H9 (cell line): ENCODE results near the gene MTA2. TPM values are rescaled to one million over a fixed set of nuclear protein-coding genes. Genes with fewer than 3 reads are reported as not detected.
A peak's percentile ranks its signal among the peaks of the same experiment; 100 is the strongest.

Experiments used
- DNase-seq: peaks from one replicate; pipeline ENCODE4 v3.0.0-alpha.2; 2017
- H2AFZ ChIP-seq: one replicate; pipeline ENCODE4 v1.6.1; 2013; ENCODE audit warnings: mild to moderate bottlenecking, low read length, control low read depth, moderate library complexity
- H2AK5ac ChIP-seq: 2 replicates; pipeline ENCODE4 v1.6.1; 2013; ENCODE audit warnings: low read length, control low read depth, mixed read lengths; ENCODE audit not compliant: insufficient read length
- H2BK120ac ChIP-seq: one replicate; pipeline ENCODE4 v1.6.1; 2013; ENCODE audit warnings: low read depth, mild to moderate bottlenecking, low read length, control low read depth, inconsistent platforms; ENCODE audit not compliant: poor library complexity, severe bottlenecking
- H2BK12ac ChIP-seq: 2 replicates; pipeline ENCODE4 v1.6.1; 2013; ENCODE audit warnings: low read length, control low read depth, mixed read lengths, low read depth; ENCODE audit not compliant: insufficient read length
- H2BK15ac ChIP-seq: 2 replicates; pipeline ENCODE4 v1.6.1; 2013; ENCODE audit warnings: low read depth, low read length, control low read depth
- H2BK20ac ChIP-seq: one replicate; pipeline ENCODE4 v1.6.1; 2013; ENCODE audit warnings: low read depth, mild to moderate bottlenecking, low read length, control low read depth, inconsistent platforms; ENCODE audit not compliant: poor library complexity, severe bottlenecking
- H2BK5ac ChIP-seq: 2 replicates; pipeline ENCODE4 v1.6.1; 2013; ENCODE audit warnings: low read length, control low read depth, mixed read lengths; ENCODE audit not compliant: insufficient read length
- H3K14ac ChIP-seq: 2 replicates; pipeline ENCODE4 v1.6.1; 2013; ENCODE audit warnings: low read length, control low read depth; ENCODE audit not compliant: insufficient read depth
- H3K18ac ChIP-seq: 2 replicates; pipeline ENCODE4 v1.6.1; 2013; ENCODE audit warnings: low read depth, mild to moderate bottlenecking, mixed read lengths, low read length, control low read depth; ENCODE audit not compliant: insufficient read length
- H3K23ac ChIP-seq: 2 replicates; pipeline ENCODE4 v1.6.1; 2013; ENCODE audit warnings: low read length, control low read depth, mixed read lengths, low read depth; ENCODE audit not compliant: insufficient read length
- H3K23me2 ChIP-seq: 2 replicates; pipeline ENCODE4 v1.6.1; 2013; ENCODE audit warnings: low read depth, mild to moderate bottlenecking, mixed read lengths, low read length, control low read depth; ENCODE audit not compliant: insufficient read length, poor library complexity, severe bottlenecking
- H3K27ac ChIP-seq: 2 replicates; pipeline ENCODE4 v1.5.1; 2013; ENCODE audit warnings: low read length, control low read depth, mixed read lengths, low read depth; ENCODE audit not compliant: insufficient read length
- H3K27me3 ChIP-seq: 2 replicates; pipeline ENCODE4 v1.6.1; 2013; ENCODE audit warnings: low read length, control low read depth, inconsistent platforms; ENCODE audit not compliant: insufficient read depth
- H3K4ac ChIP-seq: 2 replicates; pipeline ENCODE4 v1.6.1; 2013; ENCODE audit warnings: low read depth, mild to moderate bottlenecking, control low read depth, inconsistent platforms, low read length, moderate library complexity
- H3K4me1 ChIP-seq: 2 replicates; pipeline ENCODE4 v1.6.1; 2013; ENCODE audit warnings: low read length, control low read depth, inconsistent platforms; ENCODE audit not compliant: insufficient read depth
- H3K4me2 ChIP-seq: 2 replicates; pipeline ENCODE4 v1.6.1; 2013; ENCODE audit warnings: low read length, control low read depth, mixed read lengths; ENCODE audit not compliant: insufficient read length, insufficient read depth
- H3K56ac ChIP-seq: 2 replicates; pipeline ENCODE4 v1.6.1; 2013; ENCODE audit warnings: low read depth, mild to moderate bottlenecking, mixed read lengths, low read length, control low read depth; ENCODE audit not compliant: insufficient read length
- H3K79me1 ChIP-seq: 2 replicates; pipeline ENCODE4 v1.6.1; 2013; ENCODE audit warnings: low read depth, mild to moderate bottlenecking, moderate library complexity, low read length, control low read depth, inconsistent platforms; ENCODE audit not compliant: insufficient read depth, poor library complexity, severe bottlenecking
- H3K79me2 ChIP-seq: 2 replicates; pipeline ENCODE4 v1.6.1; 2013; ENCODE audit warnings: low read length, control low read depth, inconsistent platforms; ENCODE audit not compliant: insufficient read depth
- H3K9ac ChIP-seq: 2 replicates; pipeline ENCODE4 v1.6.1; 2013; ENCODE audit warnings: low read length, control low read depth, mixed read lengths; ENCODE audit not compliant: insufficient read length; ENCODE audit errors: extremely low read depth
- H3K9me3 ChIP-seq: one replicate; pipeline ENCODE4 v1.6.1; 2013; ENCODE audit warnings: low read depth, low read length, inconsistent platforms; ENCODE audit not compliant: control insufficient read depth
- H3T11ph ChIP-seq: one replicate; pipeline ENCODE4 v1.6.1; 2013; ENCODE audit warnings: mild to moderate bottlenecking, low read length, control low read depth, inconsistent platforms
- H4K20me1 ChIP-seq: one replicate; pipeline ENCODE4 v1.6.1; 2013; ENCODE audit not compliant: control insufficient read depth, insufficient read length, insufficient read depth
- H4K5ac ChIP-seq: 2 replicates; pipeline ENCODE4 v1.6.1; 2013; ENCODE audit warnings: low read depth, mild to moderate bottlenecking, mixed read lengths, low read length, control low read depth; ENCODE audit not compliant: insufficient read length
- H4K8ac ChIP-seq: replicated peaks from 2 replicates; pipeline ENCODE4 v1.6.1; 2013; ENCODE audit warnings: low read length, control low read depth, mixed read lengths, low read depth; ENCODE audit not compliant: insufficient read length
- H4K91ac ChIP-seq: 2 replicates; pipeline ENCODE4 v1.6.1; 2013; ENCODE audit warnings: low read depth, mild to moderate bottlenecking, moderate library complexity, mixed read lengths, low read length, control low read depth; ENCODE audit not compliant: insufficient read length
- H3K27ac Mint-ChIP-seq, 3 experiments: 2 replicates in 2 of 3; 3 replicates in 1 of 3; pipeline ENCODE4 v1.8.0; 2020 to 2021; ENCODE audit warnings: mixed read lengths in 3 of 3, mild to moderate bottlenecking in 1 of 3, moderate library complexity in 1 of 3
- H3K27me3 Mint-ChIP-seq: 2 replicates; pipeline ENCODE4 v1.8.0; 2021; ENCODE audit warnings: low read depth, mild to moderate bottlenecking, moderate library complexity, mixed read lengths
- H3K36me3 Mint-ChIP-seq, 3 experiments: 2 replicates in 2 of 3; 3 replicates in 1 of 3; pipeline ENCODE4 v1.8.0; 2020 to 2021; ENCODE audit warnings: low read depth in 3 of 3, mixed read lengths in 3 of 3; ENCODE audit not compliant: insufficient read depth in 1 of 3
- H3K4me1 Mint-ChIP-seq, 2 experiments: 2 replicates each; pipeline ENCODE4 v1.8.0; 2020; ENCODE audit warnings: mixed read lengths in 2 of 2
- H3K4me3 Mint-ChIP-seq, 2 experiments: 2 replicates in 1 of 2; 3 replicates in 1 of 2; pipeline ENCODE4 v1.8.0; 2020 to 2021; ENCODE audit warnings: mild to moderate bottlenecking in 2 of 2, mixed read lengths in 2 of 2, moderate library complexity in 1 of 2
- H3K9me3 Mint-ChIP-seq, 2 experiments: 2 replicates in 1 of 2; 3 replicates in 1 of 2; pipeline ENCODE4 v1.8.0; 2020; ENCODE audit warnings: mild to moderate bottlenecking in 2 of 2, mixed read lengths in 2 of 2, moderate library complexity in 1 of 2
- WGBS: extraction: QIAGEN DNeasy Blood & Tissue Kit; methylation state at CpG from one replicate; pipeline ENCODE4 v1.1.7; 2013; ENCODE audit warnings: missing lambda C conversion rate, low lambda C conversion rate, mixed read lengths; ENCODE audit not compliant: insufficient read length; ENCODE audit errors: extremely low coverage; 5-methylcytosine and 5-hydroxymethylcytosine counted together
- total RNA-seq: library from RNA; stranded (reverse); gene quantifications from 2 replicates; pipeline ENCODE4 v1.2.1, GENCODE V29; 2021
- TF ChIP-seq, protein P1 (sequence below): fragments of 200-600 bp; sonication (generic); conservative IDR thresholded peaks from 3 replicates; pipeline ENCODE4 v1.8.0; 2021; ENCODE audit warnings: antibody characterized with exemption, mild to moderate bottlenecking

Gene MTA2
- total RNA-seq, 1 experiment from 2014 or later: 143 TPM

GRCh38 chr11:62610403-62610802 lies 8.7 kb upstream of the MTA2 start:
- H3K4me1 Mint-ChIP-seq: peaks cover 27 to 51% of the 10 kb centered on the region in 2 experiments
- H3K79me1 ChIP-seq: no peaks in the 10 kb centered on the region
- H4K91ac ChIP-seq: no peak overlapping the region
- no peak overlapping the region for H3K56ac ChIP-seq
- H3K27ac ChIP-seq: no peak overlapping the region
- H3K36me3 Mint-ChIP-seq: peaks cover 0 to 14% (median 0%) of the 10 kb centered on the region in 3 experiments; a peak in 4 of 7 replicates
- H4K20me1 ChIP-seq: peaks cover 1% of the 10 kb centered on the region
- peak overlapping the region in 1 of 3 experiments; percentile 65; a peak in 1 of 7 replicates for H3K27ac Mint-ChIP-seq
- no peak overlapping the region for H3T11ph ChIP-seq
- H4K5ac ChIP-seq: no peak overlapping the region
- H3K79me2 ChIP-seq: no peaks in the 10 kb centered on the region
- H3K27me3 ChIP-seq: no peaks in the 10 kb centered on the region
- H3K23me2 ChIP-seq: peaks cover 13% of the 10 kb centered on the region
- no peak overlapping the region for H2BK12ac ChIP-seq
- no peak overlapping the region for H3K23ac ChIP-seq
- H2BK120ac ChIP-seq: no peak overlapping the region
- DNase-seq: no peak
- H2BK20ac ChIP-seq: no peak overlapping the region
- H3K27me3 Mint-ChIP-seq: peaks cover 4% of the 10 kb centered on the region
- H3K4me1 ChIP-seq: no peaks in the 10 kb centered on the region
- no peak overlapping the region for H2AFZ ChIP-seq
- H3K9ac ChIP-seq: no peak overlapping the region
- H2AK5ac ChIP-seq: no peak overlapping the region
- peak overlapping the region; percentile 14 to 63; a peak in 3 of 5 replicates for H3K4me3 Mint-ChIP-seq
- H3K4ac ChIP-seq: no peak overlapping the region
- H2BK5ac ChIP-seq: no peak overlapping the region
- H3K18ac ChIP-seq: no peak overlapping the region
- no peak overlapping the region for H2BK15ac ChIP-seq
- H3K4me2 ChIP-seq: no peak overlapping the region
- TF ChIP-seq, protein P1, sequence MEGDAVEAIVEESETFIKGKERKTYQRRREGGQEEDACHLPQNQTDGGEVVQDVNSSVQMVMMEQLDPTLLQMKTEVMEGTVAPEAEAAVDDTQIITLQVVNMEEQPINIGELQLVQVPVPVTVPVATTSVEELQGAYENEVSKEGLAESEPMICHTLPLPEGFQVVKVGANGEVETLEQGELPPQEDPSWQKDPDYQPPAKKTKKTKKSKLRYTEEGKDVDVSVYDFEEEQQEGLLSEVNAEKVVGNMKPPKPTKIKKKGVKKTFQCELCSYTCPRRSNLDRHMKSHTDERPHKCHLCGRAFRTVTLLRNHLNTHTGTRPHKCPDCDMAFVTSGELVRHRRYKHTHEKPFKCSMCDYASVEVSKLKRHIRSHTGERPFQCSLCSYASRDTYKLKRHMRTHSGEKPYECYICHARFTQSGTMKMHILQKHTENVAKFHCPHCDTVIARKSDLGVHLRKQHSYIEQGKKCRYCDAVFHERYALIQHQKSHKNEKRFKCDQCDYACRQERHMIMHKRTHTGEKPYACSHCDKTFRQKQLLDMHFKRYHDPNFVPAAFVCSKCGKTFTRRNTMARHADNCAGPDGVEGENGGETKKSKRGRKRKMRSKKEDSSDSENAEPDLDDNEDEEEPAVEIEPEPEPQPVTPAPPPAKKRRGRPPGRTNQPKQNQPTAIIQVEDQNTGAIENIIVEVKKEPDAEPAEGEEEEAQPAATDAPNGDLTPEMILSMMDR: no peak
- no peak overlapping the region for H3K14ac ChIP-seq
- no peaks in the 10 kb centered on the region for H3K9me3 Mint-ChIP-seq
- no CpG with 5 or more reads among the region's 6 CpGs for WGBS
- H3K9me3 ChIP-seq: no peaks in the 10 kb centered on the region
- H4K8ac ChIP-seq: no peak overlapping the region
